Right lobe of liver (tissue), 6 donors: Measurements from ENCODE around the gene JAKMIP1. TPM values are rescaled to one million over a fixed set of nuclear protein-coding genes. Genes with fewer than 3 reads are reported as not detected.

ENCODE experiments used
- ATAC-seq, 4 donors: fragments of 200-7000 bp; cut with Tn5 transposase; one replicate each; pipeline ENCODE4 v1.9.1; 2020; ENCODE audit warnings: mild to moderate bottlenecking in 4 of 4, moderate library complexity in 4 of 4
- DNase-seq, 3 donors: peaks; one replicate each; pipeline ENCODE4 v3.0.0-alpha.2; 2020
- H3K27ac ChIP-seq, 3 donors: fragments of 200-600 bp; one replicate each; pipeline ENCODE4 v1.8.0; 2022
- H3K27me3 ChIP-seq, 2 donors: fragments of 200-600 bp; one replicate each; pipeline ENCODE4 v1.8.0; 2022
- H3K36me3 ChIP-seq, 4 donors: fragments of 200-600 bp; sonication (generic) in 1 of 4; one replicate each; pipeline versions ENCODE4 v1.5.1 to v1.8.0; 2017 to 2022; ENCODE audit warnings: control low read depth in 1 of 4
- H3K4me1 ChIP-seq, 4 donors: fragments of 200-600 bp; sonication (generic) in 1 of 4; one replicate each; pipeline versions ENCODE4 v1.5.1 to v1.8.0; 2017 to 2022; ENCODE audit warnings: control low read depth in 1 of 4
- H3K4me3 ChIP-seq, 3 donors: fragments of 200-600 bp; one replicate each; pipeline ENCODE4 v1.8.0; 2022
- H3K9me3 ChIP-seq, 4 donors: fragments of 200-600 bp; sonication (generic) in 1 of 4; one replicate each; pipeline versions ENCODE4 v1.5.1 to v1.8.0; 2017 to 2022; ENCODE audit warnings: control low read depth in 1 of 4
- CTCF ChIP-seq, 4 donors: fragments of 200-600 bp in 3 of 4; fragments of 450-650 bp in 1 of 4; IDR thresholded peaks; one replicate each; pipeline versions ENCODE4 v1.5.1 to v1.8.0; 2016 to 2022; ENCODE audit warnings: antibody characterized with exemption in 4 of 4, mild to moderate bottlenecking in 2 of 4
- POLR2A ChIP-seq: fragments of 450-650 bp; IDR thresholded peaks from one replicate; pipeline ENCODE4 v1.6.1; 2017; ENCODE audit warnings: antibody characterized with exemption, mild to moderate bottlenecking
- WGBS: methylation state at CpG from one replicate; pipeline ENCODE4 v1.1.6; 2018; ENCODE audit warnings: low coverage, low lambda C conversion rate; ENCODE audit not compliant: insufficient coverage; ENCODE audit errors: missing lambda C conversion rate; 5-methylcytosine and 5-hydroxymethylcytosine counted together
- intact Hi-C, 2 donors: fragments of 100-400 bp; cut with DNase I; formaldehyde crosslinking; loops; one replicate each; pipeline versions ENCODE4 v1.11.2 to v1.14.1; 2022
- total RNA-seq, 6 experiments: library from RNA; depleted of rRNA in 2 of 6; stranded (reverse); fragments of >200 nt in 2 of 6; fragmentation: NEBNext Ultra II Directional in 3 of 6; extraction: Animal tissue kit (Norgen Biotek cat#: 25700) in 3 of 6; gene quantifications; one replicate each; pipeline versions ENCODE4 v1.1.0 to v1.2.4, GENCODE V29; 2016 to 2023
- donor health status: DM: no; HTN: yes; CAD: no.
- donor health status: DM: no; HTN: no; CAD: no.
- donor health status: DM: no; HTN: no; CAD: no.
- donor health status: DM: no; HTN: yes; CAD: no.
- donor health status: DM: no; HTN: yes; CAD: no.

The JAKMIP1 gene
- total RNA-seq, 6 experiments from 2014 or later = 0.12 TPM; not detected in 5

- no peak overlapping the region for H3K27ac ChIP-seq
- ATAC-seq (no peak), DNase-seq (no peak)
- 71% methylated on average over 8 of the region's 11 CpGs for WGBS
- no peaks in the 10 kb centered on the region for H3K36me3 ChIP-seq
- H3K4me1 ChIP-seq = no peaks in the 10 kb centered on the region
- intact Hi-C loops = no loop called here
- H3K9me3 ChIP-seq = no peaks in the 10 kb centered on the region
- TF ChIP-seq POLR2A = no peak
- TF ChIP-seq CTCF (IDR thresholded peaks at IDR 0.05) = no peak
- no peaks in the 10 kb centered on the region for H3K27me3 ChIP-seq
- H3K4me3 ChIP-seq = no peak overlapping the region
These were observed 8.8 kb downstream of the JAKMIP1 start for GRCh38 chr4:6191448-6192130.

GRCh38 chr4:6190486-6190885, 9.9 kb downstream of the JAKMIP1 start:
- no peak for DNase-seq

DNA sequence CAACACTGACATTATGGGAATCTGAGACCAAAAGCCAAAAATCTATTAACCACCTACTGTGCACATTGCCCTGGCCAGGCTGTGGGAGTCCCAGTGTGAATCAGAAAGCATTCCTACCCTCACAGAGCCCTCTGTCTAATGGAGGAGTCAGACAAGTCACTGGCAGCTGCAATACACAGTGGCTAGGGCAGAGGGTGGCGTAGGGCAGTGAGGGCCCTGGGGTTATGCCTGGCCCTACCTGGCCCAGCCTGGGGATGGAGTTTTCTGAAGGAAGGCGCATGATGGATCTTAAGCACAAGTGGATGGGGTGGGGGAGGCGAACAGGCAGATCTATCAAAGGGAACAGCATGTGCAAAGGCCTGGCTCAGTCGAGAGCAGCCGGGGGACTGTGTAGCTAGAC, 10.8 kb downstream of the JAKMIP1 start:
- DNase-seq = no peak
- TF ChIP-seq CTCF (IDR thresholded peaks at IDR 0.05) (no peak), POLR2A (no peak)
- no peaks in the 10 kb centered on the region for H3K27me3 ChIP-seq
- no peak overlapping the region for H3K4me3 ChIP-seq
- intact Hi-C loops = no loop called here
- ATAC-seq = no peak
- no peaks in the 10 kb centered on the region for H3K36me3 ChIP-seq
- 86% methylated on average over 1 of the region's 5 CpGs for whole genome bisulfite sequencing
- no peaks in the 10 kb centered on the region for H3K4me1 ChIP-seq
- no peak overlapping the region for H3K27ac ChIP-seq
- no peaks in the 10 kb centered on the region for H3K9me3 ChIP-seq

More at GRCh38 chr4:6190486-6190885, 9.9 kb downstream of the JAKMIP1 start:
- no peak overlapping the region for H3K4me3 ChIP-seq
- no peaks in the 10 kb centered on the region for H3K9me3 ChIP-seq
- ATAC-seq = no peak
- H3K27me3 ChIP-seq = no peaks in the 10 kb centered on the region
- intact Hi-C loops = no loop called here
- H3K36me3 ChIP-seq = no peaks in the 10 kb centered on the region
- TF ChIP-seq CTCF (IDR thresholded peaks at IDR 0.05) (no peak), POLR2A (no peak)
- WGBS = 57% methylated on average over 3 of the region's 8 CpGs
- H3K27ac ChIP-seq = no peak overlapping the region
- H3K4me1 ChIP-seq = no peaks in the 10 kb centered on the region

GRCh38 chr4:6188687-6189305, 11.6 kb downstream of the JAKMIP1 start:
- intact Hi-C loops = no loop called here
- Histone ChIP-seq H3K36me3 (no peaks in the 10 kb centered on the region), H3K4me3 (no peak overlapping the region), H3K4me1 (no peaks in the 10 kb centered on the region), H3K27me3 (no peaks in the 10 kb centered on the region), H3K27ac (no peak overlapping the region), H3K9me3 (no peaks in the 10 kb centered on the region)
- DNase-seq = no peak
- TF ChIP-seq POLR2A (no peak), CTCF (IDR thresholded peaks at IDR 0.05) (no peak)
- WGBS = 53% methylated on average over 7 of the region's 8 CpGs
- no peak for ATAC-seq
